Fibroblast of villous mesenchyme (primary cell): ENCODE results near the gene DYRK3. TPM values are rescaled to one million over a fixed set of nuclear protein-coding genes. Genes with fewer than 3 reads are reported as not detected.
"Not testable (repeated sequence)": the region's sequence is repeated elsewhere in the genome, so short reads cannot be mapped to it uniquely, and the experiment has no call there.

Experiments
- DNase-seq: peaks from one replicate; pipeline ENCODE4 v3.0.0-alpha.2; 2010; ENCODE audit warnings: low read depth
- H3K4me3 ChIP-seq: 2 replicates; pipeline ENCODE4 v1.5.1; 2011; ENCODE audit warnings: low read depth, mild to moderate bottlenecking, low read length
- CTCF ChIP-seq: IDR thresholded peaks from 2 replicates; pipeline ENCODE4 v1.5.1; 2012; ENCODE audit warnings: low read depth, mild to moderate bottlenecking, low read length; ENCODE audit not compliant: insufficient read depth
- total RNA-seq: library from RNA; depleted of rRNA; stranded (reverse); fragments of >200 nt; gene quantifications from 2 replicates; pipeline ENCODE4 v1.2.3, GENCODE V29; 2012

DYRK3 gene
- total RNA-seq, 1 donor: 46.2 TPM

- DNase-seq: no peak
- no peak overlapping the region for H3K4me3 ChIP-seq
- no peak for TF ChIP-seq CTCF
Observed at GRCh38 chr1:206604861-206605260, 30.5 kb upstream of the DYRK3 start.

GRCh38 chr1:206606867-206607266 lies 28.5 kb upstream of the DYRK3 start:
- peak; percentile 44 for TF ChIP-seq CTCF
- no peak for DNase-seq
- no peak overlapping the region for H3K4me3 ChIP-seq

- H3K4me3 ChIP-seq: no peak overlapping the region
- peak; percentile 32 for DNase-seq
- TF ChIP-seq CTCF: peak; percentile 79
Observed at GRCh38 chr1:206608108-206608698, 27.1 kb upstream of the DYRK3 start.

GRCh38 chr1:206609229-206609991 lies 25.9 kb upstream of the DYRK3 start:
- no peak overlapping the region for H3K4me3 ChIP-seq
- no peak for DNase-seq
- no peak for TF ChIP-seq CTCF

GRCh38 chr1:206612129-206612876 lies 23.0 kb upstream of the DYRK3 start, which contains the start of gene EIF2D:
Gene EIF2D (minus strand): TSS chr1:206612465. CDS start chr1:206612342, 123 bp downstream.
- H3K4me3 ChIP-seq: peak within 1 kb of the TSS; percentile 84
- DNase-seq: peak; percentile 94
- peak; percentile 94 for TF ChIP-seq CTCF

GRCh38 chr1:206626396-206626795 lies 8.9 kb upstream of the DYRK3 start:
- DNase-seq, H3K4me3 ChIP-seq: not testable (repeated sequence)

- H3K4me3 ChIP-seq: no peak overlapping the region
- no peak for DNase-seq
- no peak for TF ChIP-seq CTCF
Observed at GRCh38 chr1:206628916-206629315, 6.4 kb upstream of the DYRK3 start.
